SK-N-SH (cell line): ENCODE results near the gene SETX. TPM values are rescaled to one million over a fixed set of nuclear protein-coding genes. Genes with fewer than 3 reads are reported as not detected.
A peak's percentile ranks its signal among the peaks of the same experiment; 100 is the strongest.

Source experiments
- CTCF ChIA-PET: fragments of 300-600, 350-600 bp; formaldehyde crosslinking; extraction: SDS; loops from one replicate; lab custom pipeline; 2021; lab: Yijun Ruan, JAX
- POLR2A ChIA-PET: fragments of 350-600 bp; sonication (Branson Sonifier 250); formaldehyde crosslinking; extraction: SDS; loops from one replicate; lab custom pipeline; 2020; ENCODE audit warnings: antibody characterized with exemption, inconsistent platforms; lab: Yijun Ruan, JAX
- DNase-seq: peaks from one replicate; pipeline ENCODE4 v3.0.0; 2012
- H2AFZ ChIP-seq: fragments of 200-600 bp; sonication (generic); 2 replicates; pipeline ENCODE4 v1.8.1; 2016; ENCODE audit warnings: antibody characterized with exemption, mild to moderate bottlenecking, low read depth
- H3F3A ChIP-seq: fragments of 200-600 bp; sonication (generic); replicated peaks from 2 replicates; pipeline ENCODE3; 2016; ENCODE audit warnings: antibody characterized with exemption, mild to moderate bottlenecking; ENCODE audit not compliant: insufficient read depth
- H3K27ac ChIP-seq, 2 experiments: fragments of 200-500 bp in 1 of 2; fragments of 200-600 bp in 1 of 2; sonication (Bioruptor generic) in 1 of 2; sonication (generic), shearing (Covaris generic) in 1 of 2; 2 replicates each; pipeline versions ENCODE4 v1.5.1 to v1.6.1; 2014 to 2016; ENCODE audit warnings: low read depth in 2 of 2, inconsistent platforms in 1 of 2, low read length in 1 of 2, mild to moderate bottlenecking in 1 of 2, mixed read lengths in 1 of 2
- H3K27me3 ChIP-seq: fragments of 200-600 bp; sonication (generic), shearing (Covaris generic); 2 replicates; pipeline ENCODE4 v1.6.1; 2016; ENCODE audit warnings: mixed run types; ENCODE audit not compliant: insufficient read depth
- H3K36me3 ChIP-seq, 2 experiments: fragments of 200-500 bp in 1 of 2; fragments of 200-600 bp in 1 of 2; sonication (Bioruptor generic) in 1 of 2; sonication (generic) in 1 of 2; replicated peaks in 1 of 2; 2 replicates each; pipeline versions ENCODE3 to v1.5.1; 2014 to 2016; ENCODE audit warnings: low read length in 1 of 2, mild to moderate bottlenecking in 1 of 2; ENCODE audit not compliant: insufficient read depth in 2 of 2, control insufficient read depth in 1 of 2
- H3K4me1 ChIP-seq, 2 experiments: fragments of 200-500 bp in 1 of 2; fragments of 200-600 bp in 1 of 2; sonication (Bioruptor generic) in 1 of 2; sonication (generic), shearing (Covaris generic) in 1 of 2; 2 replicates each; pipeline versions ENCODE4 v1.5.1 to v1.6.1; 2014 to 2016; ENCODE audit warnings: low read depth in 1 of 2, low read length in 1 of 2, mixed run types in 1 of 2; ENCODE audit not compliant: insufficient read depth in 2 of 2, control insufficient read depth in 1 of 2
- H3K4me2 ChIP-seq: fragments of 200-600 bp; sonication (generic), shearing (Covaris generic); 2 replicates; pipeline ENCODE4 v1.6.1; 2017; ENCODE audit warnings: mixed run types
- H3K4me3 ChIP-seq, 2 experiments: fragments of 200-500 bp in 1 of 2; fragments of 200-600 bp in 1 of 2; sonication (Bioruptor generic) in 1 of 2; sonication (generic), shearing (Covaris generic) in 1 of 2; 2 replicates each; pipeline versions ENCODE4 v1.5.1 to v1.8.1; 2014 to 2016; ENCODE audit warnings: low read depth in 2 of 2, inconsistent platforms in 1 of 2, low read length in 1 of 2, mild to moderate bottlenecking in 1 of 2, mixed read lengths in 1 of 2, moderate library complexity in 1 of 2
- H3K79me2 ChIP-seq: fragments of 200-600 bp; sonication (generic); 2 replicates; pipeline ENCODE4 v1.8.1; 2017; ENCODE audit warnings: mild to moderate bottlenecking; ENCODE audit not compliant: insufficient read depth
- H3K9ac ChIP-seq: fragments of 200-600 bp; sonication (generic); 2 replicates; pipeline ENCODE4 v1.6.1; 2017; ENCODE audit warnings: mixed run types
- H3K9me2 ChIP-seq: fragments of 200-600 bp; sonication (generic); 2 replicates; pipeline ENCODE4 v1.6.1; 2017; ENCODE audit warnings: mixed run types
- H3K9me3 ChIP-seq: fragments of 200-600 bp; sonication (generic); 2 replicates; pipeline ENCODE4 v1.6.1; 2017; ENCODE audit warnings: mixed run types, mild to moderate bottlenecking, moderate library complexity
- H4K20me1 ChIP-seq: fragments of 200-600 bp; sonication (generic); 2 replicates; pipeline ENCODE4 v1.6.1; 2017; ENCODE audit warnings: mild to moderate bottlenecking, mixed run types; ENCODE audit not compliant: insufficient read depth
- ELF1 ChIP-seq: IDR thresholded peaks from 2 replicates; pipeline ENCODE4 v1.4.0; 2012
- EP300 ChIP-seq, 2 experiments: IDR thresholded peaks; 2 replicates each; pipeline versions ENCODE4 v1.4.0 to v1.6.1; 2012; ENCODE audit warnings: borderline replicate concordance in 1 of 2, low read depth in 1 of 2, low read length in 1 of 2
- FOSL2 ChIP-seq: IDR thresholded peaks from 2 replicates; pipeline ENCODE4 v1.4.0; 2012; ENCODE audit warnings: low read depth, mild to moderate bottlenecking, moderate library complexity, borderline replicate concordance
- FOXJ3 ChIP-seq: sonication (generic); formaldehyde crosslinking; IDR thresholded peaks from 2 replicates; pipeline ENCODE4 v1.5.1; 2020; ENCODE audit warnings: mild to moderate bottlenecking, missing genetic modification reagents
- GABPA ChIP-seq: IDR thresholded peaks from 2 replicates; pipeline ENCODE4 v1.4.0; 2012; ENCODE audit warnings: low read depth, mild to moderate bottlenecking
- GATA2 ChIP-seq: sonication (generic); formaldehyde crosslinking; IDR thresholded peaks from 2 replicates; pipeline ENCODE4 v1.5.0; 2020; ENCODE audit warnings: mild to moderate bottlenecking, missing genetic modification reagents
- JUND ChIP-seq: IDR thresholded peaks from 2 replicates; pipeline ENCODE4 v1.4.0; 2012
- MEF2A ChIP-seq: IDR thresholded peaks from 2 replicates; pipeline ENCODE4 v1.4.0; 2012; ENCODE audit warnings: low read depth, borderline replicate concordance
- MXI1 ChIP-seq: IDR thresholded peaks from 2 replicates; pipeline ENCODE4 v1.6.1; 2012; ENCODE audit warnings: mild to moderate bottlenecking, low read depth, low read length, improper control_type of control experiment
- POLR2AphosphoS5 ChIP-seq: IDR thresholded peaks from 2 replicates; pipeline ENCODE4 v1.6.1; 2012; ENCODE audit warnings: low read depth, low read length
- SIN3A ChIP-seq: IDR thresholded peaks from 2 replicates; pipeline ENCODE4 v1.6.1; 2012; ENCODE audit warnings: low read depth, mild to moderate bottlenecking, low read length, moderate library complexity, borderline replicate concordance
- SMC3 ChIP-seq: IDR thresholded peaks from 2 replicates; pipeline ENCODE4 v1.6.1; 2012; ENCODE audit warnings: low read depth, low read length, improper control_type of control experiment
- TCF12 ChIP-seq: IDR thresholded peaks from 2 replicates; pipeline ENCODE4 v1.4.0; 2012
- TEAD4 ChIP-seq: IDR thresholded peaks from 2 replicates; pipeline ENCODE4 v1.4.0; 2012; ENCODE audit warnings: mild to moderate bottlenecking, borderline replicate concordance; ENCODE audit not compliant: insufficient read depth
- YY1 ChIP-seq: IDR thresholded peaks from 2 replicates; pipeline ENCODE4 v1.4.0; 2012; ENCODE audit warnings: low read depth, mild to moderate bottlenecking
- WGBS: methylation state at CpG from one replicate; pipeline ENCODE4 v1.1.6; 2017; ENCODE audit warnings: low lambda C conversion rate; 5-methylcytosine and 5-hydroxymethylcytosine counted together
- polyA plus RNA-seq, 3 experiments: library from polyadenylated mRNA; depleted of rRNA; stranded (reverse); fragments of >200 nt; gene quantifications; 2 replicates each; pipeline ENCODE4 v1.2.3, GENCODE V29; 2012
- TF ChIP-seq, protein P1 (sequence below): fragments of 200-600 bp; sonication (generic); IDR thresholded peaks from 2 replicates; pipeline ENCODE4 v1.6.1; 2017; ENCODE audit warnings: antibody characterized with exemption, mild to moderate bottlenecking, moderate library complexity
- TF ChIP-seq, protein P2 (sequence below): IDR thresholded peaks from 2 replicates; pipeline ENCODE4 v1.4.0; 2012; ENCODE audit warnings: low read depth, borderline replicate concordance
- TF ChIP-seq, protein P3 (sequence below): fragments of 150-350 bp; IDR thresholded peaks from 2 replicates; pipeline ENCODE4 v1.6.1; 2016; ENCODE audit warnings: mild to moderate bottlenecking, low read depth, low read length

SETX gene
- polyA plus RNA-seq, 1 of the 3 experiments (the other 2 are of a cell fraction): 12.3 TPM

DNA sequence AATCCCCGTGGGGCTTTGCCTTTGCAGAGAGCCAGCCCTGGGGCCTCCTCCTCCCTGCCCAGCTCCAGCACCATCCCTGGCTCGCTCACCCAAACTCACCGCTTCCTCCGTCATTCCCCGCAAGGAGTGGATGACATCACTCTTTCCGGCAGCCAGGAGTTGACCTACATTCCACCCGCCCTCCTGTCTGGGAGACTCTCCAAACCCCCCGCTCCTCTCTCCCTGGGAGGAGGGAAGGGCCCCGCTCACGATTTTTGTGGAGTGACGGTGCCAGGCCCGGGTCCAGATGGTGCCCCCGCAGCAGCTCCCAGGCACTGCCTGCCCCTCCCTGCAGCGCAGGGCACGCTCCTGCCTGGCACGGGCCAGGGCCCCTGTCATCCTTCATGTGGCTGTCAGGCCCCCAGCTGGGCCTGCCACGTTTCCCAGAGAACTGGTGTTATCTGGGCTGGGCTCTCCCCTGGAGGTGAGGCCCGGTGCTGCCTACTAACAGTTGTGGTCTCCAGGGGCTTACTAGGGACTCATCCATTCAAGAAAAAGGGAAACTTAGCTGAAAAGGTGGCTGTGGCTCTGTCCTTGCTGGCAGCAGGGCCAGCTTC, 140.7 kb downstream of the SETX start (continued):
- TF ChIP-seq TCF12 (peak; percentile 76), GATA2 (peak; percentile 32), SMC3 (no peak), FOXJ3 (0 out of 2 replicates have a peak, but pooled peaks have one; percentile 18), YY1 (no peak)

DNA sequence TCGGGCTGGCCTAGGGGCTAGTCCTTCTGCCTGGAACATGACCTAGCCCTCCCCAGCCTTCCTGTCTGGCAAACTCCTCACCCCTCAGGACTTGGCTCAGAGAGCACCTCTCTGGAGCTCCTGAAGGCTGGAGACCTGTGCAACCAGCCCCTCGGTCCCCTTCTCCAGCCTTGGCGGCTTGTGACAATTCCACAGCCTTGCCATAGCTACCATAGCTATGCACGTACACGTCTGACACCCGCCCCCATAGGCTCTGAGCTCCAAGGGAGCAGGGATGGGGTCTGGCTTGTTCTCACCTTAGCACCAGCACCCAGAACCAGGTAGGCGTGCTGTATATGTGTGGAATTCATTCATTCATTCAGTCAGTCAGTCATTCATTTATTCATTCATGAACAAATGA, 143.2 kb downstream of the SETX start:
- Histone ChIP-seq H3K79me2 (no peaks in the 10 kb centered on the region), H3K27ac (no peak overlapping the region), H3K4me2 (no peak overlapping the region), H3K4me1 (peaks cover 6 to 22% of the 10 kb centered on the region in 2 experiments; a peak in 1 of 4 replicates), H3K4me3 (no peak overlapping the region), H2AFZ (no peak overlapping the region), H3K36me3 (no peaks in the 10 kb centered on the region), H4K20me1 (peaks cover 5% of the 10 kb centered on the region; the same call in 1 of the 2 replicates), H3K9me2 (no peaks in the 10 kb centered on the region), H3K9ac (no peak overlapping the region), H3K27me3 (no peaks in the 10 kb centered on the region), H3K9me3 (no peaks in the 10 kb centered on the region), H3F3A (no peaks in the 10 kb centered on the region)
- POLR2A ChIA-PET: no interaction called here
- 93% methylated on average over 3 of the region's 7 CpGs for WGBS
- no peak for DNase-seq
- CTCF ChIA-PET: interaction anchor here (1.6 kb wide), 1 partner anchor 9 kb away, joined by 5 read pairs; no protein-coding TSS in a partner anchor
- TF ChIP-seq FOSL2 (no peak), GABPA (no peak), TCF12 (no peak), EP300 (IDR thresholded peaks at IDR 0.05; ENCODE audit: borderline replicate concordance in 1 of 2, low read depth in 1 of 2, low read length in 1 of 2) (no peak), JUND (no peak), POLR2AphosphoS5 (no peak), MXI1 (no peak), MEF2A (no peak), SIN3A (no peak), FOXJ3 (no peak), TEAD4 (no peak), ELF1 (no peak), GATA2 (no peak)
- TF ChIP-seq, protein P1, sequence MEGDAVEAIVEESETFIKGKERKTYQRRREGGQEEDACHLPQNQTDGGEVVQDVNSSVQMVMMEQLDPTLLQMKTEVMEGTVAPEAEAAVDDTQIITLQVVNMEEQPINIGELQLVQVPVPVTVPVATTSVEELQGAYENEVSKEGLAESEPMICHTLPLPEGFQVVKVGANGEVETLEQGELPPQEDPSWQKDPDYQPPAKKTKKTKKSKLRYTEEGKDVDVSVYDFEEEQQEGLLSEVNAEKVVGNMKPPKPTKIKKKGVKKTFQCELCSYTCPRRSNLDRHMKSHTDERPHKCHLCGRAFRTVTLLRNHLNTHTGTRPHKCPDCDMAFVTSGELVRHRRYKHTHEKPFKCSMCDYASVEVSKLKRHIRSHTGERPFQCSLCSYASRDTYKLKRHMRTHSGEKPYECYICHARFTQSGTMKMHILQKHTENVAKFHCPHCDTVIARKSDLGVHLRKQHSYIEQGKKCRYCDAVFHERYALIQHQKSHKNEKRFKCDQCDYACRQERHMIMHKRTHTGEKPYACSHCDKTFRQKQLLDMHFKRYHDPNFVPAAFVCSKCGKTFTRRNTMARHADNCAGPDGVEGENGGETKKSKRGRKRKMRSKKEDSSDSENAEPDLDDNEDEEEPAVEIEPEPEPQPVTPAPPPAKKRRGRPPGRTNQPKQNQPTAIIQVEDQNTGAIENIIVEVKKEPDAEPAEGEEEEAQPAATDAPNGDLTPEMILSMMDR: no peak
- TF ChIP-seq, protein P2, sequence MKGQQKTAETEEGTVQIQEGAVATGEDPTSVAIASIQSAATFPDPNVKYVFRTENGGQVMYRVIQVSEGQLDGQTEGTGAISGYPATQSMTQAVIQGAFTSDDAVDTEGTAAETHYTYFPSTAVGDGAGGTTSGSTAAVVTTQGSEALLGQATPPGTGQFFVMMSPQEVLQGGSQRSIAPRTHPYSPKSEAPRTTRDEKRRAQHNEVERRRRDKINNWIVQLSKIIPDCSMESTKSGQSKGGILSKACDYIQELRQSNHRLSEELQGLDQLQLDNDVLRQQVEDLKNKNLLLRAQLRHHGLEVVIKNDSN: no peak
- TF ChIP-seq, protein P3, sequence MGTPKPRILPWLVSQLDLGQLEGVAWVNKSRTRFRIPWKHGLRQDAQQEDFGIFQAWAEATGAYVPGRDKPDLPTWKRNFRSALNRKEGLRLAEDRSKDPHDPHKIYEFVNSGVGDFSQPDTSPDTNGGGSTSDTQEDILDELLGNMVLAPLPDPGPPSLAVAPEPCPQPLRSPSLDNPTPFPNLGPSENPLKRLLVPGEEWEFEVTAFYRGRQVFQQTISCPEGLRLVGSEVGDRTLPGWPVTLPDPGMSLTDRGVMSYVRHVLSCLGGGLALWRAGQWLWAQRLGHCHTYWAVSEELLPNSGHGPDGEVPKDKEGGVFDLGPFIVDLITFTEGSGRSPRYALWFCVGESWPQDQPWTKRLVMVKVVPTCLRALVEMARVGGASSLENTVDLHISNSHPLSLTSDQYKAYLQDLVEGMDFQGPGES: no peak

Other genes with a start within 250 kb of the SETX start
- gene NTNG2, start 192.9 kb downstream of the SETX start, polyA plus RNA-seq (2012; rRNA removed): 5.1 and 6.1 TPM in 2 replicates
- 11.9 and 12.1 TPM in 2 replicates for gene TTF1, start 51.9 kb upstream of the SETX start, polyA plus RNA-seq (2012; rRNA removed)
- gene CFAP77, start 55.2 kb upstream of the SETX start, polyA plus RNA-seq (2012; rRNA removed): 0.67 and 1.1 TPM in 2 replicates
- gene BARHL1, start 227.6 kb upstream of the SETX start, polyA plus RNA-seq (2012; rRNA removed): not detected in 2 replicates